GM19463 (cell line): ENCODE data around the gene FIS1.
A peak's percentile ranks its signal among the peaks of the same experiment; 100 is the strongest.

Experiments
- ATAC-seq: cut with Tn5 transposase; IDR thresholded peaks from one replicate; pipeline ENCODE4 v1.9.1; 2021; ENCODE audit warnings: mild to moderate bottlenecking, moderate library complexity; ENCODE audit not compliant: unreplicated experiment

The FIS1 gene

GRCh38 chr7:101235050-101235449 lies 9.8 kb downstream of the FIS1 start:
- ATAC-seq, result no peak

GRCh38 chr7:101234636-101235035 lies 10.2 kb downstream of the FIS1 start:
- no peak for ATAC-seq

- no peak for ATAC-seq
Observed at GRCh38 chr7:101233907-101234547, 10.9 kb downstream of the FIS1 start.

- ATAC-seq, result no peak
Observed at GRCh38 chr7:101232141-101232850, 12.6 kb downstream of the FIS1 start.

GRCh38 chr7:101231644-101232043 lies 13.2 kb downstream of the FIS1 start:
- no peak for ATAC-seq

- ATAC-seq, result no peak
Observed at GRCh38 chr7:101226721-101227120, 18.2 kb downstream of the FIS1 start.

- ATAC-seq, result no peak
Observed at GRCh38 chr7:101225650-101226049, 19.2 kb downstream of the FIS1 start.

GRCh38 chr7:101223528-101223927 lies 21.4 kb downstream of the FIS1 start:
- no peak for ATAC-seq

GRCh38 chr7:101222275-101222830 lies 22.5 kb downstream of the FIS1 start:
- ATAC-seq, result no peak

GRCh38 chr7:101220295-101220694 lies 24.6 kb downstream of the FIS1 start:
- ATAC-seq, result no peak

GRCh38 chr7:101218236-101219125 lies 26.4 kb downstream of the FIS1 start:
- ATAC-seq, result peak; percentile 13

- ATAC-seq, result peak; percentile 62
Observed at GRCh38 chr7:101217388-101218235, 27.3 kb downstream of the FIS1 start, which contains the start of the genes PLOD3 and ZNHIT1. Gene PLOD3 (minus strand): TSS chr7:101217581. CDS start chr7:101217274, 307 bp downstream. Gene ZNHIT1 (plus strand): TSS chr7:101218165. CDS start chr7:101218196, 31 bp downstream.

- peak; percentile 23 for ATAC-seq
Observed at GRCh38 chr7:101216860-101217387, 28.0 kb downstream of the FIS1 start.

- ATAC-seq, result no peak
Observed at GRCh38 chr7:101216001-101216859, 28.7 kb downstream of the FIS1 start.

- ATAC-seq, result no peak
Observed at GRCh38 chr7:101212014-101212413, 32.9 kb downstream of the FIS1 start.

GRCh38 chr7:101211501-101211900 lies 33.4 kb downstream of the FIS1 start:
- ATAC-seq, result no peak

- ATAC-seq, result no peak
Observed at GRCh38 chr7:101210143-101210542, 34.7 kb downstream of the FIS1 start.

GRCh38 chr7:101208794-101209193 lies 36.1 kb downstream of the FIS1 start:
- no peak for ATAC-seq

- ATAC-seq, result no peak
Observed at GRCh38 chr7:101207459-101207858, 37.4 kb downstream of the FIS1 start.
